Ishikawa (cell line): ENCODE data around the gene VEGFA.

Experiments
- CEBPB ChIP-seq: IDR thresholded peaks from 2 replicates; pipeline ENCODE4 v1.6.1; 2012
- CREB1 ChIP-seq: IDR thresholded peaks from 2 replicates; pipeline ENCODE4 v1.6.1; 2012; ENCODE audit warnings: low read depth
- EGR1 ChIP-seq: IDR thresholded peaks from 2 replicates; pipeline ENCODE4 v1.6.1; 2012
- EP300 ChIP-seq: IDR thresholded peaks from 2 replicates; pipeline ENCODE4 v1.6.1; 2012; ENCODE audit warnings: borderline replicate concordance
- FOXM1 ChIP-seq: IDR thresholded peaks from 2 replicates; pipeline ENCODE4 v1.6.1; 2012; ENCODE audit warnings: low read depth, borderline replicate concordance
- NFIC ChIP-seq: IDR thresholded peaks from 2 replicates; pipeline ENCODE4 v1.6.1; 2012
- RAD21 ChIP-seq: IDR thresholded peaks from 2 replicates; pipeline ENCODE4 v1.6.1; 2012; ENCODE audit warnings: low read depth
- TAF1 ChIP-seq: IDR thresholded peaks from 2 replicates; pipeline ENCODE4 v1.6.1; 2012; ENCODE audit warnings: low read depth, mild to moderate bottlenecking
- TCF12 ChIP-seq: IDR thresholded peaks from 2 replicates; pipeline ENCODE4 v1.6.1; 2012; ENCODE audit warnings: low read depth
- TEAD4 ChIP-seq: IDR thresholded peaks from 2 replicates; pipeline ENCODE4 v1.6.1; 2012
- YY1 ChIP-seq: IDR thresholded peaks from 2 replicates; pipeline ENCODE4 v1.6.1; 2012; ENCODE audit warnings: low read depth
- ZBTB7A ChIP-seq: IDR thresholded peaks from 2 replicates; pipeline ENCODE4 v1.6.1; 2012; ENCODE audit warnings: low read depth
- TF ChIP-seq, protein P1 (sequence below): IDR thresholded peaks from 2 replicates; pipeline ENCODE4 v1.6.1; 2012
- TF ChIP-seq, protein P2 (sequence below): IDR thresholded peaks from 2 replicates; pipeline ENCODE4 v1.6.1; 2012; ENCODE audit warnings: low read depth, mild to moderate bottlenecking
- TF ChIP-seq, protein P3 (sequence below): IDR thresholded peaks from 2 replicates; pipeline ENCODE4 v1.6.1; 2012

The VEGFA gene

DNA sequence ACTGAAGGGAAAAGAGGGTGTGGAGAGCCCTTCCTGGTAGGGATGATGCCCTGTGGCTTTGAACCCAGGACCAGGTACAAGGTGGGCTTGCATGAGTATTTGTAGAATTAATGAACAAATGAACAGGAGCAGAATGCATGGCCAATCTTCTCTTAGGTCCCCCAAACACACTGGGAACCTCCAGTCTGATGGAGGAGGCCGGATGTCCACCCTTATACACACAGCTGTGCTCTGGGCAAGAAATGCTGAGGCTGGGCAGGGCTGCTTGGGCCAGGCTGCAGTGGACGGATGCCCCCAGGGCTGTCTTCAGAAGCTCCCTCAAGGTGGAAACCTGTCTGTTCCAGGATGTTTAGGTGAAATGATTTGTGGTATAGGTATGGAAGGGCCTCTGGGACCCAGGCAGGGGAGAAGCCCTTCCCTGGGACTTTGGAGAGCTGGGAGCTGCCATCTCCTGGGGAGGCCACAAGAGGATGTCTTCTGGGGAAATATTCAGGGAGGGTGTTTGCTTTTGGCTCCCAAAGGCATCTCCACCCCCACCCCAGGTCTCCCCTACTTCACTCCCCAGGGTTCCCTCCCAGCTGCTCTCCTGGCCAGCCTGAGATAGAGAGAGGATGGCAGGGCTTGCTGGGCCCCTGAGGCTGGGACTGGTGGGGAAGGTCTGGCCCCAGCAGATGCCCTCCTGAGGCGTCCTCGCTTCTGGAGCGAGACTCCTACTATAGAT lies 23.3 kb downstream of the VEGFA start:
- TF ChIP-seq RAD21 = no peak
- no peak for TF ChIP-seq CEBPB
- no peak for TF ChIP-seq TEAD4
- TF ChIP-seq, protein P1, sequence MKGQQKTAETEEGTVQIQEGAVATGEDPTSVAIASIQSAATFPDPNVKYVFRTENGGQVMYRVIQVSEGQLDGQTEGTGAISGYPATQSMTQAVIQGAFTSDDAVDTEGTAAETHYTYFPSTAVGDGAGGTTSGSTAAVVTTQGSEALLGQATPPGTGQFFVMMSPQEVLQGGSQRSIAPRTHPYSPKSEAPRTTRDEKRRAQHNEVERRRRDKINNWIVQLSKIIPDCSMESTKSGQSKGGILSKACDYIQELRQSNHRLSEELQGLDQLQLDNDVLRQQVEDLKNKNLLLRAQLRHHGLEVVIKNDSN = no peak
- TF ChIP-seq, protein P2, sequence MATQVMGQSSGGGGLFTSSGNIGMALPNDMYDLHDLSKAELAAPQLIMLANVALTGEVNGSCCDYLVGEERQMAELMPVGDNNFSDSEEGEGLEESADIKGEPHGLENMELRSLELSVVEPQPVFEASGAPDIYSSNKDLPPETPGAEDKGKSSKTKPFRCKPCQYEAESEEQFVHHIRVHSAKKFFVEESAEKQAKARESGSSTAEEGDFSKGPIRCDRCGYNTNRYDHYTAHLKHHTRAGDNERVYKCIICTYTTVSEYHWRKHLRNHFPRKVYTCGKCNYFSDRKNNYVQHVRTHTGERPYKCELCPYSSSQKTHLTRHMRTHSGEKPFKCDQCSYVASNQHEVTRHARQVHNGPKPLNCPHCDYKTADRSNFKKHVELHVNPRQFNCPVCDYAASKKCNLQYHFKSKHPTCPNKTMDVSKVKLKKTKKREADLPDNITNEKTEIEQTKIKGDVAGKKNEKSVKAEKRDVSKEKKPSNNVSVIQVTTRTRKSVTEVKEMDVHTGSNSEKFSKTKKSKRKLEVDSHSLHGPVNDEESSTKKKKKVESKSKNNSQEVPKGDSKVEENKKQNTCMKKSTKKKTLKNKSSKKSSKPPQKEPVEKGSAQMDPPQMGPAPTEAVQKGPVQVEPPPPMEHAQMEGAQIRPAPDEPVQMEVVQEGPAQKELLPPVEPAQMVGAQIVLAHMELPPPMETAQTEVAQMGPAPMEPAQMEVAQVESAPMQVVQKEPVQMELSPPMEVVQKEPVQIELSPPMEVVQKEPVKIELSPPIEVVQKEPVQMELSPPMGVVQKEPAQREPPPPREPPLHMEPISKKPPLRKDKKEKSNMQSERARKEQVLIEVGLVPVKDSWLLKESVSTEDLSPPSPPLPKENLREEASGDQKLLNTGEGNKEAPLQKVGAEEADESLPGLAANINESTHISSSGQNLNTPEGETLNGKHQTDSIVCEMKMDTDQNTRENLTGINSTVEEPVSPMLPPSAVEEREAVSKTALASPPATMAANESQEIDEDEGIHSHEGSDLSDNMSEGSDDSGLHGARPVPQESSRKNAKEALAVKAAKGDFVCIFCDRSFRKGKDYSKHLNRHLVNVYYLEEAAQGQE = no peak
- TF ChIP-seq FOXM1 = no peak
- TF ChIP-seq TAF1 = no peak

DNA sequence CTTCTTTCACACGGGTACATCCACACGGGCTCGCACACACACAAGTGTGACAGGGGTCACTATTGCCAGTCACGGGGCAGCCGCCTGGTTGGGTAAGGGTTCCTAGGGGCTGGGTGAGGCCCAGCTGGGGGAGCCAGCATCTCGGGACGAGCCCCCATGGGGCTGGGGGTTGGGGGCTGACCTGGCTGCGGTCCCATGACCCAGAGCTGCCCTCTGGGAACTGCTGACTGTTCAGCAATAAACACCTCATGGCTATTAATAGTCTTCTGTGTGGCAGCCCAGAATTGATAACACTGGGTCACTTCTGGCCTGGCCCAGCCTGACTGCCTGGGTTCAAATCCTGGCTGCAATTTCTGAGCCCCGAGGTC lies 23.8 kb downstream of the VEGFA start:
- TF ChIP-seq ZBTB7A = no peak
- TF ChIP-seq, protein P3, sequence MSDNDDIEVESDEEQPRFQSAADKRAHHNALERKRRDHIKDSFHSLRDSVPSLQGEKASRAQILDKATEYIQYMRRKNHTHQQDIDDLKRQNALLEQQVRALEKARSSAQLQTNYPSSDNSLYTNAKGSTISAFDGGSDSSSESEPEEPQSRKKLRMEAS = no peak

DNA sequence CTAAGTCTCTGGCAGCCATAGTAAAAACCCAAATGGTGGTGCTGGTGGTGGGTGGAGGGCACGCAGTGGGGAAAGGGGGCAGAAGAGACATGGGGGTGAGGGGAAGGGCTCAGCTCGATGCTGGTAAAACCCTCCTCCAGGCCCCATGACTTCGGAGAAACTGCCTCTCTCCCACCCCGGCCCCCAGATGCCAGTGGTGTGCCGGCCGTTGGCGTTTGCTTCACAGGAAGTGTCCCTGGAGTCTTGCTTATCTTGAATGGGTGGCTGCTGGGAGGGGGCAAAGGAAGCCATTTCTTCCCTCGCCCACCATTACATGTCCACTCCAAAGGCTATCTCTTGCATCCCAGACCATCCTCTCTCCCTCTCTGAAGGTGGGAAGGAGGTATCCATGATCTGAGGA lies 25.4 kb downstream of the VEGFA start:
- no peak for TF ChIP-seq TCF12
- no peak for TF ChIP-seq RAD21
- TF ChIP-seq TAF1 = no peak
- TF ChIP-seq TEAD4 = no peak
- TF ChIP-seq CEBPB = no peak
- TF ChIP-seq, protein P2 = no peak
- TF ChIP-seq, protein P3 = no peak
- TF ChIP-seq ZBTB7A = no peak
- TF ChIP-seq, protein P1 = no peak
- no peak for TF ChIP-seq FOXM1
- no peak for TF ChIP-seq EGR1
- no peak for TF ChIP-seq EP300
- TF ChIP-seq YY1 = no peak

DNA sequence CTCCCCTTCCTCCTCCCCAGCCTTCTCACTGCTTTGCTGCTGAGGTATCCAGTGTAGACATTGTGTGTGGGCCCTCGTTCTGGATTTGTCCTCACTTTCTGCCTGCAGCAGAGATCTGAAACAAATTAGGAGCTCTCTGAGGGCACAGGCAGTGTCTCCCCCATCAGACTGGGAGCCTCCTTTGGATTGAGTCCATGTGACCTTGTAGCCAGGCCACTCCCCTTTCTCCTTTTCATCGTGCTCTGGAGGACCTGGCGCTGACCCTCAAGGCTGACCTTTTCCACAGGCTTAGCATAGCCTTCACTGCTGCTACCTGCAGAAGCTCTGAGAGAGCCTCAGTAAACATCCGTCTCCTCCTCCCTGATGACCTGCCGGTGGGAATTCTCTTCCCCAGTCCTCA lies 26.2 kb downstream of the VEGFA start:
- TF ChIP-seq FOXM1 = no peak
- TF ChIP-seq EGR1 = no peak
- TF ChIP-seq EP300 = no peak
- TF ChIP-seq TAF1 = no peak
- TF ChIP-seq ZBTB7A = no peak
- TF ChIP-seq, protein P3 = no peak
- TF ChIP-seq, protein P2 = no peak
- TF ChIP-seq CEBPB = no peak
- TF ChIP-seq YY1 = no peak
- TF ChIP-seq RAD21 = no peak
- no peak for TF ChIP-seq NFIC
- TF ChIP-seq TCF12 = no peak
- no peak for TF ChIP-seq CREB1
- TF ChIP-seq TEAD4 = no peak
- TF ChIP-seq, protein P1 = no peak
